ENCODE measurements around the gene GGT1.
"Not testable (repeated sequence)": the region's sequence is repeated elsewhere in the genome, so short reads cannot be mapped to it uniquely, and the experiment has no call there.

The GGT1 gene

DNA sequence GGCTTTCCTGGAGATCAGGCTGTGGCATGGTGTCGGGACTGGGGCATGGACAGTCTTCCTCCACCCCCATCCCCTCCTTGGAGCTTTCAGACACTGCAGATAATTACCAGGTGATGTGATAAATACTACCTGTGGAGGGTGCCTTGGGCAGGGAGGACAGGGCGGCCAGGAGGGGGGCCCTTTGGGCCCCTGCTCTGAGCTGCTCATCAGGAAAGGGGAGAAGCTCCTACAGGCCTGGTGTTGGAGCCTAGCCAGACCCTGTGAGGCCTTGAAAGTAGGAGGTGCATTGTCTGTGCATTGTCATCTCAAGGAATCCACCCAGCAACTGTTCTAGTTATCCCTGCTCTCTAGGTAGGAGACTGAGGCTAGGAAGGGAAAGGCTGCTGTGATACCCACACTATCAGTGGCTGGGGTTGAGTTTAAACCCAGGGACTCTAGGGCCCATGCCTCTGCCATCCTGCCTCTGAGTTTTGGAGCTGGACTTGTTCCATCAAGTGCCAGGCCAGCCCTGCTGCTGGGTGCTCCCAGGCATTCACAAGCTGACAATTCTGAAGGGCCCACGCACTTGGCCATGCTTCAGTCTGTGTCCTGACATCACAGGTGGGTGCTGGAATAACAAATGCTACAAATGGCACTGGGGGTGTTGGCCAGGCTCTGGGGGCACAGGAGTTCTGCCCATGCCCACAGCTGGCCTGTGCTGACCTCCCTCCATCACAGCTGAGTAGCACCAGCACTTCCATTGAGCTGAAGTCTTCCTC lies 2.9 kb upstream of the GGT1 start:
- not testable (repeated sequence) for DNase-seq (ENCODE audit: low spot score)

DNA sequence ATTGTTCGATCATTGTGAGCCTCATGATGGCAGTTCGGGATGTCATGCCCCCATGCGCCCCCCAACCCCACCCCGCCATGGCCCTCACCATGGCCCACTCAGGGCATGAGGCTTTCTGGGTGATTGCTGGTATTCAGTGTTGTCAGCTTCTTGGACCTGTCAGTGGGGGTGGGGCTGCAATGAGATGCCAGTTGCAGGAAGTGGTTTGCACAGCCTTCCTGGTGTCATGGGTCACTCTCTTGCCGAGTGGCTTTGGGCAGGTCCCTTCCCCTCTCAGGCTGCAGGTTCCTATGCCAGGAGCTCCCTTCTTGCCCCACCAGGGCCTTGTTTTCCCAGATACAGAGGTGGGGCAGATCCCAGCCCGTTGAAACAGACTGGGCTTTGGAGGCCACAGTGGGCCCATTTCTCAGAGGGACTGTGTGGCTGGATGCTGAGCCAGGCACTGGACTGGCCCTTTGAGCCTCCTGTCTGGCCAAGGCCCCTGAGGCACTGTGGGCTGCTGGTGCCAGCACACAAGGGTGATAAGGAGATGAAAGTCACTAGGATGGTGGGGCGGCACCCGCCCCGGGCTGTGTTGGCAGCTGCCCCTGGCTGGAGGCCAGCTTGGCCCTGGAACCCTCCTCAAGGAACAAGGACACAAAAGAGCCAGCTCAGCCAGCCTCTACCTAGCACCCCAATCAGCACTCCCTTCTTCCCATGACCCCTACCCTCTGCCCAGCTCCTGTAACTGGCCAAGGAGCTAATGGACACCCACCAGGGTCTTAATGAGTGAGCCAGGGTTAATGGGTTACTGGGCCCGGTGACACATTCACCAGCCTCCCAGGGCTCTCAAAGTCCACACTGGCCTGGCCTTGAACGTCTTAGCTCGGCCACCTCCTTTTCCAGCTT lies 1.5 kb upstream of the GGT1 start:
- DNase-seq (ENCODE audit: low spot score): no peak

DNA sequence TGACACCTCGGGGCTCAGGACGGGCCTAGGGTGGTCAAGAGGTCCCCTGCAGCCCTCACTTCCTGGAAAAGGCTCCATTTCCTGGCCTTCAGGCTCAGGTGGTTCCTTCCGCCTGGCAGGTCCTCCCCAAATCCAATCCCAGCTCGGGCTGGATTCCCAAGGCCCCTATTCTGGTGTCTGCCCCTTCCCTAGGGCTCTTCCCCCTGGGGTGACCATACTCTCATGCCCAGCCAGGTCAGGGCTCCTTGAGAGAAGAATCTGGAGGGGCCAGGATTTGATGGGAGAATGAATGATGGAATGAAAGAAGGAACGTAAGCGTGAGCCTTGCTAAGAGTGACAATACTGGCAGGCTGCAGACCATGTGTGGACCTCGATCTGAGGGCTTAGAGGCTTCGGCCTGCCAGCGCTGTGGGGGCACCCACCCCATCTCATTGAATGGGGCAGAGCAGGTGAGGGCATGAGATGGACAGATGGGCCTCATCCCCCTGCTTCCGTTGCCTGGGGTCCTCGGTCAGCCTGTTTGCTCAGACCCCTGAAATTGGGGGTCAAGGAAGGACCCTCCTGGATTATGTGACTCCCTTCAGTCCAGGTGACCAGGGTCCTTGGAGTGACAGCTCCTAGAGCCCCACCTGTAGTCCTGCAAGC lies 766 bp upstream of the GGT1 start:
- not testable (repeated sequence) for DNase-seq (ENCODE audit: low spot score)

DNA sequence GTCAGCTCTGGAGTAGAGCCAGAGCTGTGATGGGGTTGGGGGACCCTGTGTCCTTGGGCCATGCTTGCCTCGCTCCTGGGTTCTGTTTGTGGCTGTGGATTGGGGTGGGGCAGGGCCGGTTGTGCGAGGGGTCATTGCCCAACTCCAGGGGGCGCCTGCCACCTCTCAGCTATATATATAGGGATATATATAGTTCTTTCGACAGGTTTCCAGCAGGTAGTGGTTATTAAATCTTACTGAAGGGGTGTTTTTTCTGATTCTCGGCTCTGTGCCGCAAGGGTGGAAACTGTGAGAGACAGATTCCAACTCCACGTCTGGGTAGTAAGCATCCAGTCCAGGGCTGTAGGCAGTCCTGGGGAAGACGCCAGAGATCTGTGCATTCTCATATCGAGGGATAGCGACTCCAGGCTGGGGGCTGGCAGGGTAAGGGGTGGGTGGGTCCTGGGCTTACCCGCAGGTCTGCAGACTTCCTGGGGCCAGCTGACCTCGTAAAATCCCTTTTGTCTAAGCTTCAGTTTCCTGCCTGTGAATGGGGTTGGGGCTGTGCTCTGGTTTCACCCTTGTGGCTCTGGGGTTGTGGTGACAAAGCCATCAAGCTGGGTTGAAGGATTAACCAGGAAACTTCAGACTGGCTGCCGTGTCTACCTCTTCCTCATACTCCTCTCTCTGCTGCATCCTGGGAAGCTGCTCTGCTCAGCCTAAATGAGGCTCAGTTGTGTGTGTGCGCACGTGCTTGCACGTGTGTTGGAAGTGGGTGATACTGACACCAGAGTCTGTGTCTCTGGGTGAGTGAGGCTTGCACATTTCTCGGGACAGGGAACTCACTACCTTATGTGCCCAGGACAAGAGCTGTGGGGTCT lies 1.0 kb downstream of the GGT1 start:
- DNase-seq (ENCODE audit: low spot score): not testable (repeated sequence)

DNA sequence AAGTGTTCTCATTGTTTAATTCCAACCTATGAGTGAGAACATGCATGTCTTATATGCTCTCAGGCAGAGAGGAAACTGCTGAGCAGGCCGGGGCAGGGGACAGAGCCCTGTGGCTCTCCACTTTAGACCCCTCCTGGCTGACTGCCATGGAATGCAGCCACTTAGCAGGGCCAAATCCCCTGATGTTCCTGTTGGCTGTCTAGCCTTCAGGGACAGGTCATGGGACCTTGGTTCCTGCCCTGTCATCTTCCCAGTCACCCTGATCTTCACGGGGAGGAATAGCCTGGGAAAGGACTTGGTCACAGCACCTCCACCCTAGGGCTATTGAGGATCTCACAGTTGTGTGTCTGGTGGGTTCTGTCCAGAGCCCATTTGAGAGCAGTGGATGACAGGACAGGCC lies 3.3 kb downstream of the GGT1 start:
- DNase-seq (ENCODE audit: low spot score): not testable (repeated sequence)

DNA sequence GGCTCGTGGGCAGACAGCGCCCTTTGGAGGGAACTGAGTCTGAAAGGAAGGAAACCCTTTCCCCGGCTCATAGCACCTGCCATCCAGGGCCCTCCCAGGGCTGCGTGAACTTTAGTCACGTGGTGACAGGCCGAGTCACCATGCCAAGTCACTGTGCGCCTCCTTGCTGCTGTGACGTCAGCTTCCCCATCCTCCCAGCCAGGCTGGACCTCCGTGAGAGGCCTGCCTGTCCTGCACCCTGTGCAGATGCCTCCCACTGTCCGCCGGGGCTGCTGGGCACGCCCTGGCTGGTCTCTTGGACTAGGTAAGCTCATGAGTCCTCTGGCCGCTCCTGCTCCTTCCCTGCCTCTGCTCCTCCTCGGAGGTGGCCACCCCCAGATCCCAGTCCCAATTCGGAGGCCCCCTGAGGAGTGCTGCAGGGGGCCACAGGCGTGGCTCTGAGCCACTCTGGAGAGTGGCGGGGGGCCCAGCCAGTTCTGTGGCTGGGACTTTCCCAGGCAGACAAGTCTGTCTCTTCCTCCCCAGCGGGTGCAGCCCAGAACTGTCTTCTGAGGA lies 4.5 kb downstream of the GGT1 start:
- not testable (repeated sequence) for DNase-seq (ENCODE audit: low spot score)

DNA sequence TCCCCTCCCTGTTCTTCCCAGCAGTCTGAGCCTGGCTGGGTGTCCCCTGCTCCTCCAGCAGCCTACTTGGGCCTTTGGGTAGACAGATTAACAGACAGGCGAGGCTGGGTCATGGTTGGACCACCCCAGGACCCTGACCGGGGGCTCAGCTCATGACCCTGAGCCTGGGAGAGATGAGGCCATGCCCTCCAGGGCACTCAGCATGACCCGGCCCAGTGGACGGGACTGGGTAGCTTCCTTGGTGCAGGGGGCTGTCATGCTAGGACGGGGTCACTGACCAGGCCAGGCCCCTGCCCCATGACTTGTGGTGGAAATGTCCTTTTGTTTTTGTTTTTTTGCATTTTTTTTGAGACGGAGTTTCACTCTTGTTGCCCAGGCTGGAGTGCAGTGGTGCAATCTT lies 5.3 kb downstream of the GGT1 start:
- DNase-seq (ENCODE audit: low spot score): not testable (repeated sequence)

DNA sequence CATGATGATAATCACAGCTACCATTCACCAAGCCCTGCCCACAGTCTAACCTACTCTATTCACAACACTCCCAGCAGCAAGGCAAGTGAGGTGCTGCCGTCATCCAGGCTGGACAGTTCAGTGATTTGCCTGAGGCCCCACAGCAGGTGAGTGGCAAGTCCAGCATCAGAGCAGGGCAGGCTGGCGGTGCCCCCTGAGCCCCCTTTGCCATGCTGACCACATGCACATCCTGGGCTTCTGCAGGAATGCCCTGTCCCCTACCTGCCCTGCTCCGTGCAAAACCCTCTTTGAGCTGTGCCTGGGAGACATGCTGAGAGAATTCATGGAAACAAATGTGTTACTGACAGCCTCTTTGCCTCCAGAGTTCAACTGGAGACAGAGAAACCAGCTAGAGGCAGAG lies 6.9 kb downstream of the GGT1 start:
- not testable (repeated sequence) for DNase-seq (ENCODE audit: low spot score)

DNA sequence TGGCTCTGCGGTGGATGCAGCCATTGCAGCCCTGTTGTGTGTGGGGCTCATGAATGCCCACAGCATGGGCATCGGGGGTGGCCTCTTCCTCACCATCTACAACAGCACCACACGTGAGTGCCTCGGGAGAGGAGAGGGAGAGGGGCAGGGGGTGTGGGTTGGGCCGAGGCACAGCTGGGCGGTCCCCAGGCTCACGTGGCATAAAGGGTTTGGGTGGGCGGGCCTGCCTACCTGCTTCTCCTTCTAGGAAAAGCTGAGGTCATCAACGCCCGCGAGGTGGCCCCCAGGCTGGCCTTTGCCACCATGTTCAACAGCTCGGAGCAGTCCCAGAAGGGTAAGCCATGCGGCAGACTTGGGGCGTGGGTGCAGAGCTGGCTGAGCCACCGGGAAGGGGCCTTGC lies 11.8 kb downstream of the GGT1 start:
- DNase-seq (ENCODE audit: low spot score): not testable (repeated sequence)

DNA sequence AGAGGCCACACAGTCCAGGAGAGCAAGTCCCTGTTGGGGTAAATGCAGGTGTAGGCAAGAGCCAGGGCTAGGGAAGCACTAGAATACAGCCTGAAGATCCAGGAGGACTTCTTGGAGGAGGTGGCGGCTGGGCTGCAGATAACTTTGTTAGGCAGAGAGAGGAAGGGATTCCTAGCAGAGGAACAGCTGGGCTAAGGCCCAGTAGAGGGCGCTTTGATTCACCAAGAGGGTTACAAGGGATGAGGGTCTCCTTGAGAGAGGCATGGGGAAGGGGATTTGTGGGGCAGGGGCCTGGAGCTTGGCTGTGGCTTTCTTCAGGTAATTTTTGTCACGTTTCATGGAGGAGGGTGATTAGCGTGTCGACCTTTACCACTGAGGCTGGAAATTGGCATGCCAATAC lies 18.3 kb downstream of the GGT1 start:
- DNase-seq (ENCODE audit: low spot score): not testable (repeated sequence)

DNA sequence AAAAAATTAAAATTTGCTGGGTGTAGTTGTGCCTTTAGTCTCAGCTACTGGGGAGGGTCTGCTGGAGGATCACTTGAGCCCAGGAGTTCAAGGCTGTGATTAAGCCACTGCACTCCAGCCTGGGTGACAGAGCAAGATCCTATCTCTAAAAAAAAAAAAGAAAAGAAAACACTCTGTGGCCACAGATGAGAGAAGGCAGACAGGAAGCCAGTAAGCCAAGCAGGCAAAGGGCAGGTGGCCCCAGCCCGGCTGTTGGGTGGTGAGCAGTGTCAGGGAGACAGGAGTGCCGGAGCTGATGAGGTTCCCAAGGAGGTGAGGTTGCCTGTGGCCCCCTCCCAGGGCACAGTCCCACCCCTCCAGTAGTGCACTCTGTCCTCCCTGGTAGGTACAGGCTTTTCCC lies 19.6 kb downstream of the GGT1 start:
- not testable (repeated sequence) for DNase-seq (ENCODE audit: low spot score)

DNA sequence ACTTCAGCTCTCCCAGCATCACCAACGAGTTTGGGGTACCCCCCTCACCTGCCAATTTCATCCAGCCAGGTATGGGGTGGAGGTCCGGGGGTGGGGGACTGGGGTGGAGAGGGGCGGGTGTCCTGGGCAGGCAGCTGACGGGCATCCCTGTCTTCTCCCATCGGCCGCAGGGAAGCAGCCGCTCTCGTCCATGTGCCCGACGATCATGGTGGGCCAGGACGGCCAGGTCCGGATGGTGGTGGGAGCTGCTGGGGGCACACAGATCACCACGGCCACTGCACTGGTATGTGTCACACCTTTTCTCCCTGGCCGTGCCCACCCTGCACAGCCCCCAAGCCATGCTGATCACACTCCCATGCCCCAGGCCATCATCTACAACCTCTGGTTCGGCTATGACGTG lies 24.9 kb downstream of the GGT1 start:
- not testable (repeated sequence) for DNase-seq (ENCODE audit: low spot score)

DNA sequence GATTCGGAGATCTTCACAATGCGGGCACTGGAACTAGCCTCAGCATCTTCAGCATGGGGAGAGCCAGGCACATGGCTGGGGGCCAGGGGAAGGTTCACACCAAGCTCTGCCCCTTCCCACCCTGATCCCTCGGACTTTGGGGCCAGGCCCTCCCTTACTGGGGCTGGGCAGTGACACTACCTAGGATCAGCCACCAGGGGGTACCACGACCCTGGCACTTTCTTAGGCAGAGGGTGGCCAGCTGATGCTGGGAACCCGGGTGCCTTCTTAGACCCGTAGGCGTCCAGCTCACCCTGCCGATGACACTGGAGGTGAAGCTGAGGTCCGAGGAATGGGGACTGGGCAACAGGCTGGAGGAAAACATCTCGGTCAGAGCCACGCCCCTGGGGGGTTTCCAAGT lies 26.1 kb downstream of the GGT1 start:
- not testable (repeated sequence) for DNase-seq (ENCODE audit: low spot score)

DNA sequence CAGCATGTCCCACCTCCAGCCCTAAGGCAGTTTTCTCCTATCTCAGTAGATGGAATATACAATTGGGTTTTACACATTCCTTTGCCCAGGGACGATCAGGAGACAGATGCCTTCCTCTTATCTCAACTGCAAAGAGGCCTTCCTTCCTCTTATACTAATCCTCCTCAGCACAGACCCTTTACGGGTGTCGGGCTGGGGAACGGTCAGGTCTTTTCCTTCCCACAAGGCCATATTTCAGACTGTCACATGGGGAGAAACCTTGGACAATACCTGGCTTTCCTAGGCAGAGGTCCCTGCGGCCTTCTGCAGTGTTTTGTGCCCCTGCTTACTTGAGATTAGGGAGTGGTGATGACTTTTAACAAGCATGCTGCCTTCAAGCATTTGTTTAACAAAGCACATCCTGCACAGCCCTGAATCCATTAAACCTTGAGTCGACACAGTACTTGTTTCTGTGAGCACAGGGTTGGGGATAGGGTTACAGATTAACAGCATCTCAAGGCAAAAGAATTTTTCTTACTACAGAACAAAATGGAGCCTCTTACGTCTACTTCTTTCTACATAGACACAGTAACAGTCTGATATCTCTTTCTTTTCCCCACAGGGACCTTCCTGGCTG lies 27.9 kb downstream of the GGT1 start:
- DNase-seq (ENCODE audit: low spot score): not testable (repeated sequence)

DNA sequence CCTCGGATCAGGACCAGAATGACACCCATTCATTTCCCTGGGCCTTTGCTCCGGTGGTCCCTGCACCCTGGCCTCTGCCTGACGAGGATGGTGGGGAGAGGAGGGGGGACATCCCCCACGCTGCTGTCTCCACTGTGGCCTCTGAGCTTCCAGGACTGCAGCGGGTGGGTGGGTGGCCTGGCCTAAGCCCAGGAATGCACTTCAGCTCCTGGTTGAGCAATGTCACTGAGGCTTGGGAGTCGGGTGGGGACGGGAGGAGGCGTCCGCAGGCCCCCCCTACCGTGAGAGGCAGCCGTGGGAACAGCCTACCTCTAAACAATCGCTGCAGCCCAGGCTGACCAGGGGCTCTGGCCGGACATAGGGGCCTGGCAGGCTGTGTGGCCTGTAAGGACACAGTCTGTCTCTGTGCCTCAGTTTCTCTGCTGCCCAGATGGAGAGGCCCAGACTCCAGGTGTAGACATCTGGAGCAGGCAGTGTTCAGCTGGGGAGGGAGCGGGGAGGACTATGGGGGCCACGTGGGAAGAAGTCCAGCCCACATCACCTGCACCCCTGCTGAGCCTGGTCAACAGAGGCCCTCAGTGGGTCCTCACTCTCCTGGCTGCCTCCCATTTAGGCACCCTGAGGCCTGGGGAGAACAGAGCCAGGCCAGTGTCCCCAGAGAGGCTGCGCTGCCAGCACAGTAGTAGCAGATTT lies 28.6 kb downstream of the GGT1 start:
- not testable (repeated sequence) for DNase-seq (ENCODE audit: low spot score)

DNA sequence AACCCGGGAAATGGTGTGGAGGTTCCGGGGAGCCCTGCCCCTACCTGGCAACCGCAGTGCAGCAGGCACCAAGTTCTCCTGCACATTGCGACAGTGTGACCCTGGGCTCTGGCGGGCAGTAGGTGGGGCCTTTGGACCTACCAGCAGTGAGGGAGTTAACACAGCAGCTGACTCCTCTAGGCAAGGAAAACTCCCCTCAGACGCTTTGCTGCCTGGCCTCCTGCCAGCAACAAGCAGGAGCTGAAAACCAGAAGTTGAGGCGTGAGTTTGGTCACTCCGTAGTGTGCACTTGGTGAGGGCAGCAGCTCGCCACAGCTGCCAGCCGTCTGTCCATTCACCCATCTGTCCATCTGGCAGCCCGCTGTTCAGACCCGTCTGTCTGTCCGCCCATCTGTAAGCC lies 29.6 kb downstream of the GGT1 start:
- not testable (repeated sequence) for DNase-seq (ENCODE audit: low spot score)

DNA sequence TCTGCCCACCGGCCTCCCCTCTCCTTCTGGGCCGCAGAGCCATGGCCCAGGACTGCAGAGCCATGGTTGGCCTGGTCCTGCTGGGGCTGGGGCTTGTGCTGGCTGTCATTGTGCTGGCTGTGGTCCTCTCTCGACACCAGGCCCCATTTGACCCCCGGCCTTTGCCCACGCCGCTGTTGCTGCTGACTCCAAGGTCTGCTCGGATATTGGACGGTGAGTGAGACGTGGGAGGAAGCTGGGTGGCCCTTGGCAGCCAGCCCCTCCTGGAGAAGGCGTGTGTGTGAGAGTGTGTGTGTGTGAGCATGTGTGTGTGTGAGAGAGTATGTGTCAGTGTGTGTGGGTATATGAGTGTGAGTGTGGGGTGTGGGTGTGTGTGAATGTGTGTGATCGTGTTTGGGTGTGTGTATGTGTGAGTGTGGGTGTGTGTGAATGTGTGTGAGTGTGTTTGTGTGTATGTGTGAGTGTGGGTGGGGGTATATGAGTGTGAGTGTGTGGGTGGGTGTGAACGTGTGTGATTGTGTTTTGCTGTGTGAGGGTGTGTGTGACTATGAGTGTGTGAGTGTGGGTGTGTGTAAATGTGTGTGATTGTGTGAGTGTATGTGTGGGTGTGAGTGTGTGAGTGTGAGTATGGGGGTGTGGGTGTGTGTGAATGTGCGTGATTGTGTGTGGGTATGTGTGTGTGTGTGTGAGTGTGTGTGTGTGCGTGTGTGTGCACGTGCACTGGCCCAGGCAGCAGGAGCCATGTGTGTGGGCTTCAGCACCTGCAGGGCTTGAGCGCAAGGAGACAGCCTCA lies 30.4 kb downstream of the GGT1 start:
- not testable (repeated sequence) for DNase-seq (ENCODE audit: low spot score)

DNA sequence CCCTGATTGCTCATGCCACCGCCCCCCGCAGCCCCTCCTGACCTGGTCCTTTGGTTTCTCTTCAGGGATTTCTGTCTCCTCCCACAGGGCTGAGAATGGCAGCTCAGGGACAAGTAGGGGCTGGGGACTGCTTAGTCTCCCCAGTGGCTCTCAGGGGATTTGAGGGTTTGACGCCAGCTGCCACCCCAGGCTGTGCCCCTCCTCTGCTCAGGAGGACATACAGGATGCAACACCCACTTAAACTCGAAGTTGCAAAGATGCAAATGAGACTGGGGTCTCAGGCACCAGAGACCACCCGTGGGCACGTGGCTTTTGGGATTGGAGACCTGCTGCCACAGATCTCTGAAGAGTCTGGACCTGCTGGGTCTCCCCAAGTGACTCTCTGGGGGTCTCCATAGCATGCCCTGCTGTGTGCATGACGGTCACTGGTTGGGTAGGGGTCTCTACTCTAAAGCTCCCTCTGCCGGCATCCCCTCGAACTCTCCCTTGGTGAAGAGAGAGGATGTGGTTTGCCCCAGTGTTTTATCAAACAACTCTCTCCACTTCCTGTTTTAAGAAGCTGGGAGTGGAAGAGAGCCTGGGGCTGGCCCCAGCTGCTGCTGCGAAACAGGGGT lies 31.9 kb downstream of the GGT1 start:
- not testable (repeated sequence) for DNase-seq (ENCODE audit: low spot score)

DNA sequence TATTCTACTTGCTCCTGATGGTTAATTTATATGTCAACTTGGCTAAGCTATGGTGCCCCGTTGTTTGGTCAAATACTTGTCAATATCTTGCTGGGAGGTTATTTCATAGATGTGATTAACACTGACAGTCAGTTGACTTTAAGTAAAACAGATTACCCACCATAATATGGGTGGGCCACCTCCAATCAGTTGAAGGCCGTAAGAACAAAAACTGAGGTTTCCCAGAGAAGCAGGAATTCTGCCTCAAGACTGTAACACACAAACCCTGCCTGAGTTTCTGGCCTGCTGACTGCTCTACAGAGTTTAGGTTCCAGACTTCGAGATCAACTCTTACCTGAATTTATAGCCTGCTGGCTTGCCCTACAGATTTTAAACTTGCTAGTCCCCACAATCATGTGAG lies 33.5 kb downstream of the GGT1 start:
- DNase-seq (ENCODE audit: low spot score): not testable (repeated sequence)
